H9 (cell line): Measurements from ENCODE around the gene MRPS6. TPM values are rescaled to one million over a fixed set of nuclear protein-coding genes. Genes with fewer than 3 reads are reported as not detected.

Experiments
- DNase-seq: peaks from one replicate; pipeline ENCODE4 v3.0.0-alpha.2; 2017
- H2AFZ ChIP-seq: one replicate; pipeline ENCODE4 v1.6.1; 2013; ENCODE audit warnings: mild to moderate bottlenecking, low read length, control low read depth, moderate library complexity
- H2AK5ac ChIP-seq: 2 replicates; pipeline ENCODE4 v1.6.1; 2013; ENCODE audit warnings: low read length, control low read depth, mixed read lengths; ENCODE audit not compliant: insufficient read length
- H2BK120ac ChIP-seq: one replicate; pipeline ENCODE4 v1.6.1; 2013; ENCODE audit warnings: low read depth, mild to moderate bottlenecking, low read length, control low read depth, inconsistent platforms; ENCODE audit not compliant: poor library complexity, severe bottlenecking
- H2BK12ac ChIP-seq: 2 replicates; pipeline ENCODE4 v1.6.1; 2013; ENCODE audit warnings: low read length, control low read depth, mixed read lengths, low read depth; ENCODE audit not compliant: insufficient read length
- H2BK15ac ChIP-seq: 2 replicates; pipeline ENCODE4 v1.6.1; 2013; ENCODE audit warnings: low read depth, low read length, control low read depth
- H2BK20ac ChIP-seq: one replicate; pipeline ENCODE4 v1.6.1; 2013; ENCODE audit warnings: low read depth, mild to moderate bottlenecking, low read length, control low read depth, inconsistent platforms; ENCODE audit not compliant: poor library complexity, severe bottlenecking
- H2BK5ac ChIP-seq: 2 replicates; pipeline ENCODE4 v1.6.1; 2013; ENCODE audit warnings: low read length, control low read depth, mixed read lengths; ENCODE audit not compliant: insufficient read length
- H3K14ac ChIP-seq: 2 replicates; pipeline ENCODE4 v1.6.1; 2013; ENCODE audit warnings: low read length, control low read depth; ENCODE audit not compliant: insufficient read depth
- H3K18ac ChIP-seq: 2 replicates; pipeline ENCODE4 v1.6.1; 2013; ENCODE audit warnings: low read depth, mild to moderate bottlenecking, mixed read lengths, low read length, control low read depth; ENCODE audit not compliant: insufficient read length
- H3K23ac ChIP-seq: 2 replicates; pipeline ENCODE4 v1.6.1; 2013; ENCODE audit warnings: low read length, control low read depth, mixed read lengths, low read depth; ENCODE audit not compliant: insufficient read length
- H3K23me2 ChIP-seq: 2 replicates; pipeline ENCODE4 v1.6.1; 2013; ENCODE audit warnings: low read depth, mild to moderate bottlenecking, mixed read lengths, low read length, control low read depth; ENCODE audit not compliant: insufficient read length, poor library complexity, severe bottlenecking
- H3K27ac ChIP-seq: 2 replicates; pipeline ENCODE4 v1.5.1; 2013; ENCODE audit warnings: low read length, control low read depth, mixed read lengths, low read depth; ENCODE audit not compliant: insufficient read length
- H3K27me3 ChIP-seq: 2 replicates; pipeline ENCODE4 v1.6.1; 2013; ENCODE audit warnings: low read length, control low read depth, inconsistent platforms; ENCODE audit not compliant: insufficient read depth
- H3K4ac ChIP-seq: 2 replicates; pipeline ENCODE4 v1.6.1; 2013; ENCODE audit warnings: low read depth, mild to moderate bottlenecking, control low read depth, inconsistent platforms, low read length, moderate library complexity
- H3K4me1 ChIP-seq: 2 replicates; pipeline ENCODE4 v1.6.1; 2013; ENCODE audit warnings: low read length, control low read depth, inconsistent platforms; ENCODE audit not compliant: insufficient read depth
- H3K4me2 ChIP-seq: 2 replicates; pipeline ENCODE4 v1.6.1; 2013; ENCODE audit warnings: low read length, control low read depth, mixed read lengths; ENCODE audit not compliant: insufficient read length, insufficient read depth
- H3K56ac ChIP-seq: 2 replicates; pipeline ENCODE4 v1.6.1; 2013; ENCODE audit warnings: low read depth, mild to moderate bottlenecking, mixed read lengths, low read length, control low read depth; ENCODE audit not compliant: insufficient read length
- H3K79me1 ChIP-seq: 2 replicates; pipeline ENCODE4 v1.6.1; 2013; ENCODE audit warnings: low read depth, mild to moderate bottlenecking, moderate library complexity, low read length, control low read depth, inconsistent platforms; ENCODE audit not compliant: insufficient read depth, poor library complexity, severe bottlenecking
- H3K79me2 ChIP-seq: 2 replicates; pipeline ENCODE4 v1.6.1; 2013; ENCODE audit warnings: low read length, control low read depth, inconsistent platforms; ENCODE audit not compliant: insufficient read depth
- H3K9ac ChIP-seq: 2 replicates; pipeline ENCODE4 v1.6.1; 2013; ENCODE audit warnings: low read length, control low read depth, mixed read lengths; ENCODE audit not compliant: insufficient read length; ENCODE audit errors: extremely low read depth
- H3K9me3 ChIP-seq: one replicate; pipeline ENCODE4 v1.6.1; 2013; ENCODE audit warnings: low read depth, low read length, inconsistent platforms; ENCODE audit not compliant: control insufficient read depth
- H3T11ph ChIP-seq: one replicate; pipeline ENCODE4 v1.6.1; 2013; ENCODE audit warnings: mild to moderate bottlenecking, low read length, control low read depth, inconsistent platforms
- H4K20me1 ChIP-seq: one replicate; pipeline ENCODE4 v1.6.1; 2013; ENCODE audit not compliant: control insufficient read depth, insufficient read length, insufficient read depth
- H4K5ac ChIP-seq: 2 replicates; pipeline ENCODE4 v1.6.1; 2013; ENCODE audit warnings: low read depth, mild to moderate bottlenecking, mixed read lengths, low read length, control low read depth; ENCODE audit not compliant: insufficient read length
- H4K8ac ChIP-seq: replicated peaks from 2 replicates; pipeline ENCODE4 v1.6.1; 2013; ENCODE audit warnings: low read length, control low read depth, mixed read lengths, low read depth; ENCODE audit not compliant: insufficient read length
- H4K91ac ChIP-seq: 2 replicates; pipeline ENCODE4 v1.6.1; 2013; ENCODE audit warnings: low read depth, mild to moderate bottlenecking, moderate library complexity, mixed read lengths, low read length, control low read depth; ENCODE audit not compliant: insufficient read length
- H3K27ac Mint-ChIP-seq, 3 experiments: 2 replicates in 2 of 3; 3 replicates in 1 of 3; pipeline ENCODE4 v1.8.0; 2020 to 2021; ENCODE audit warnings: mixed read lengths in 3 of 3, mild to moderate bottlenecking in 1 of 3, moderate library complexity in 1 of 3
- H3K27me3 Mint-ChIP-seq: 2 replicates; pipeline ENCODE4 v1.8.0; 2021; ENCODE audit warnings: low read depth, mild to moderate bottlenecking, moderate library complexity, mixed read lengths
- H3K36me3 Mint-ChIP-seq, 3 experiments: 2 replicates in 2 of 3; 3 replicates in 1 of 3; pipeline ENCODE4 v1.8.0; 2020 to 2021; ENCODE audit warnings: low read depth in 3 of 3, mixed read lengths in 3 of 3; ENCODE audit not compliant: insufficient read depth in 1 of 3
- H3K4me1 Mint-ChIP-seq, 2 experiments: 2 replicates each; pipeline ENCODE4 v1.8.0; 2020; ENCODE audit warnings: mixed read lengths in 2 of 2
- H3K4me3 Mint-ChIP-seq, 2 experiments: 2 replicates in 1 of 2; 3 replicates in 1 of 2; pipeline ENCODE4 v1.8.0; 2020 to 2021; ENCODE audit warnings: mild to moderate bottlenecking in 2 of 2, mixed read lengths in 2 of 2, moderate library complexity in 1 of 2
- H3K9me3 Mint-ChIP-seq, 2 experiments: 2 replicates in 1 of 2; 3 replicates in 1 of 2; pipeline ENCODE4 v1.8.0; 2020; ENCODE audit warnings: mild to moderate bottlenecking in 2 of 2, mixed read lengths in 2 of 2, moderate library complexity in 1 of 2
- WGBS: extraction: QIAGEN DNeasy Blood & Tissue Kit; methylation state at CpG from one replicate; pipeline ENCODE4 v1.1.7; 2013; ENCODE audit warnings: missing lambda C conversion rate, low lambda C conversion rate, mixed read lengths; ENCODE audit not compliant: insufficient read length; ENCODE audit errors: extremely low coverage; 5-methylcytosine and 5-hydroxymethylcytosine counted together
- total RNA-seq: library from RNA; stranded (reverse); gene quantifications from 2 replicates; pipeline ENCODE4 v1.2.1, GENCODE V29; 2021
- TF ChIP-seq, protein P1 (sequence below): fragments of 200-600 bp; sonication (generic); conservative IDR thresholded peaks from 3 replicates; pipeline ENCODE4 v1.8.0; 2021; ENCODE audit warnings: antibody characterized with exemption, mild to moderate bottlenecking

The MRPS6 gene
- total RNA-seq, 1 experiment from 2014 or later: 83.2 TPM

GRCh38 chr21:34078915-34079314 is 5.5 kb downstream of the MRPS6 start:
- H4K8ac ChIP-seq: no peak overlapping the region
- no peak overlapping the region for H3K27ac Mint-ChIP-seq
- H3K79me2 ChIP-seq: peaks cover 29% of the 10 kb centered on the region; the same call in 1 of the 2 replicates
- H3K4me1 Mint-ChIP-seq: peaks cover 49 to 57% of the 10 kb centered on the region in 2 experiments
- no peak overlapping the region for H3K56ac ChIP-seq
- H3K23me2 ChIP-seq: peaks cover 8% of the 10 kb centered on the region
- no peak overlapping the region for H4K5ac ChIP-seq
- no peak overlapping the region for H4K91ac ChIP-seq
- H3K4me3 Mint-ChIP-seq: no peak overlapping the region
- H3K9me3 ChIP-seq: no peaks in the 10 kb centered on the region
- H3K9me3 Mint-ChIP-seq: no peaks in the 10 kb centered on the region; a peak in 1 of 5 replicates
- no peak overlapping the region for H3K9ac ChIP-seq
- H2BK12ac ChIP-seq: no peak overlapping the region
- H3K79me1 ChIP-seq: peaks cover 7% of the 10 kb centered on the region
- no peak overlapping the region for H2BK15ac ChIP-seq
- H3T11ph ChIP-seq: no peak overlapping the region
- TF ChIP-seq, protein P1, sequence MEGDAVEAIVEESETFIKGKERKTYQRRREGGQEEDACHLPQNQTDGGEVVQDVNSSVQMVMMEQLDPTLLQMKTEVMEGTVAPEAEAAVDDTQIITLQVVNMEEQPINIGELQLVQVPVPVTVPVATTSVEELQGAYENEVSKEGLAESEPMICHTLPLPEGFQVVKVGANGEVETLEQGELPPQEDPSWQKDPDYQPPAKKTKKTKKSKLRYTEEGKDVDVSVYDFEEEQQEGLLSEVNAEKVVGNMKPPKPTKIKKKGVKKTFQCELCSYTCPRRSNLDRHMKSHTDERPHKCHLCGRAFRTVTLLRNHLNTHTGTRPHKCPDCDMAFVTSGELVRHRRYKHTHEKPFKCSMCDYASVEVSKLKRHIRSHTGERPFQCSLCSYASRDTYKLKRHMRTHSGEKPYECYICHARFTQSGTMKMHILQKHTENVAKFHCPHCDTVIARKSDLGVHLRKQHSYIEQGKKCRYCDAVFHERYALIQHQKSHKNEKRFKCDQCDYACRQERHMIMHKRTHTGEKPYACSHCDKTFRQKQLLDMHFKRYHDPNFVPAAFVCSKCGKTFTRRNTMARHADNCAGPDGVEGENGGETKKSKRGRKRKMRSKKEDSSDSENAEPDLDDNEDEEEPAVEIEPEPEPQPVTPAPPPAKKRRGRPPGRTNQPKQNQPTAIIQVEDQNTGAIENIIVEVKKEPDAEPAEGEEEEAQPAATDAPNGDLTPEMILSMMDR: no peak
- no peak overlapping the region for H3K4me2 ChIP-seq
- H3K36me3 Mint-ChIP-seq: peaks cover 13 to 28% (median 15%) of the 10 kb centered on the region in 3 experiments; a peak in 6 of 7 replicates
- H3K27me3 Mint-ChIP-seq: no peaks in the 10 kb centered on the region; the same call in 1 of the 2 replicates
- H2BK5ac ChIP-seq: no peak overlapping the region
- H3K18ac ChIP-seq: no peak overlapping the region
- no peak for DNase-seq
- no peaks in the 10 kb centered on the region for H4K20me1 ChIP-seq
- no peak overlapping the region for H2BK120ac ChIP-seq
- whole genome bisulfite sequencing: no CpG with 5 or more reads among the region's 2 CpGs
- no peak overlapping the region for H2AFZ ChIP-seq
- no peak overlapping the region for H2AK5ac ChIP-seq
- no peak overlapping the region for H2BK20ac ChIP-seq
- peaks cover 10% of the 10 kb centered on the region for H3K4me1 ChIP-seq
- H3K27ac ChIP-seq: no peak overlapping the region
- H3K23ac ChIP-seq: no peak overlapping the region
- H3K4ac ChIP-seq: no peak overlapping the region
- no peaks in the 10 kb centered on the region for H3K27me3 ChIP-seq
- H3K14ac ChIP-seq: no peak overlapping the region
